WTC11 (cell line): ENCODE data around the gene OPTN. TPM values are rescaled to one million over a fixed set of nuclear protein-coding genes. Genes with fewer than 3 reads are reported as not detected.
A peak's percentile ranks its signal among the peaks of the same experiment; 100 is the strongest.

Source experiments
- ATAC-seq: fragments of 200-7000 bp; cut with Tn5 transposase; 2 replicates; pipeline ENCODE4 v1.10.0; 2021; ENCODE audit warnings: mild to moderate bottlenecking, moderate library complexity
- CTCF ChIA-PET: fragments of 300-600 bp; sonication (Branson Sonifier 250); formaldehyde crosslinking; loops from one replicate; lab custom pipeline; 2021; ENCODE audit warnings: antibody characterized with exemption; lab: Charles Lee
- POLR2A ChIA-PET: fragments of 350-600 bp; sonication (Branson Sonifier 250); formaldehyde crosslinking; loops from one replicate; lab custom pipeline; 2021; ENCODE audit warnings: antibody characterized with exemption; lab: Charles Lee
- DNase-seq: peaks from one replicate; pipeline ENCODE4 v3.0.0; 2021; ENCODE audit warnings: low spot score
- H3K27ac Mint-ChIP-seq: 2 replicates; pipeline ENCODE4 v1.8.0; 2021; ENCODE audit warnings: mixed read lengths
- H3K27me3 Mint-ChIP-seq: 2 replicates; pipeline ENCODE4 v1.8.0; 2021; ENCODE audit warnings: low read depth, mild to moderate bottlenecking, moderate library complexity, mixed read lengths
- H3K36me3 Mint-ChIP-seq: 2 replicates; pipeline ENCODE4 v1.8.0; 2021; ENCODE audit warnings: mixed read lengths
- H3K4me1 Mint-ChIP-seq: 2 replicates; pipeline ENCODE4 v1.8.0; 2022; ENCODE audit warnings: mixed read lengths
- H3K4me3 Mint-ChIP-seq: 2 replicates; pipeline ENCODE4 v1.8.0; 2021; ENCODE audit warnings: mild to moderate bottlenecking, moderate library complexity, mixed read lengths
- H3K9me3 Mint-ChIP-seq: 2 replicates; pipeline ENCODE4 v1.8.0; 2021; ENCODE audit warnings: mixed read lengths
- EMX1 ChIP-seq: fragments of 250-450 bp; sonication (Bioruptor Pico); IDR thresholded peaks from 2 replicates; pipeline ENCODE4 v1.8.0; 2021; ENCODE audit warnings: mild to moderate bottlenecking
- ETV6 ChIP-seq: sonication (generic); formaldehyde crosslinking; IDR thresholded peaks from 2 replicates; pipeline ENCODE4 v1.8.1; 2022; ENCODE audit warnings: mild to moderate bottlenecking, missing genetic modification reagents
- FOXK1 ChIP-seq: sonication (generic); formaldehyde crosslinking; IDR thresholded peaks from 2 replicates; pipeline ENCODE4 v1.8.0; 2022; ENCODE audit warnings: mild to moderate bottlenecking, moderate library complexity, missing genetic modification reagents
- FOXP1 ChIP-seq: sonication (generic); formaldehyde crosslinking; IDR thresholded peaks from 2 replicates; pipeline ENCODE4 v1.8.0; 2022; ENCODE audit warnings: missing genetic modification reagents, mild to moderate bottlenecking, moderate library complexity, borderline replicate concordance
- NR3C1 ChIP-seq: sonication (generic); formaldehyde crosslinking; conservative IDR thresholded peaks from 2 replicates; pipeline ENCODE4 v1.8.1; 2023; ENCODE audit warnings: low read depth, mild to moderate bottlenecking, missing genetic modification reagents
- OVOL2 ChIP-seq: fragments of 250-450 bp; sonication (Bioruptor Pico); IDR thresholded peaks from 2 replicates; pipeline ENCODE4 v1.9.0; 2021; ENCODE audit warnings: mild to moderate bottlenecking, borderline replicate concordance
- SOX15 ChIP-seq: fragments of 250-450 bp; sonication (Bioruptor Pico); IDR thresholded peaks from 2 replicates; pipeline ENCODE4 v1.9.0; 2021; ENCODE audit warnings: mild to moderate bottlenecking
- TCF7 ChIP-seq: sonication (generic); formaldehyde crosslinking; IDR thresholded peaks from 2 replicates; pipeline ENCODE4 v1.8.0; 2022; ENCODE audit warnings: mild to moderate bottlenecking, low read depth, missing genetic modification reagents, moderate library complexity
- TP53 ChIP-seq: sonication (generic); formaldehyde crosslinking; IDR thresholded peaks from 2 replicates; pipeline ENCODE4 v1.8.1; 2023; ENCODE audit warnings: mild to moderate bottlenecking, missing genetic modification reagents
- ZBTB21 ChIP-seq: sonication (generic); formaldehyde crosslinking; IDR thresholded peaks from 2 replicates; pipeline ENCODE4 v1.8.1; 2023; ENCODE audit warnings: mild to moderate bottlenecking, missing genetic modification reagents, borderline replicate concordance
- ZNF138 ChIP-seq: sonication (generic); formaldehyde crosslinking; conservative IDR thresholded peaks from 2 replicates; pipeline ENCODE4 v1.8.1; 2022; ENCODE audit warnings: mild to moderate bottlenecking, moderate library complexity, missing genetic modification reagents
- ZNF396 ChIP-seq: fragments of 250-450 bp; sonication (Bioruptor Pico); IDR thresholded peaks from 2 replicates; pipeline ENCODE4 v1.8.0; 2021; ENCODE audit warnings: mild to moderate bottlenecking, moderate library complexity, borderline replicate concordance
- ZNF416 ChIP-seq: fragments of 250-450 bp; sonication (Bioruptor Pico); IDR thresholded peaks from 2 replicates; pipeline ENCODE4 v1.9.0; 2021; ENCODE audit warnings: mild to moderate bottlenecking, inconsistent platforms
- total RNA-seq: library from RNA; stranded (reverse); gene quantifications from 3 replicates; pipeline ENCODE4 v1.2.3, GENCODE V29; 2021
- TF ChIP-seq, protein P1 (sequence below): sonication (generic); formaldehyde crosslinking; IDR thresholded peaks from 2 replicates; pipeline ENCODE4 v1.8.0; 2022; ENCODE audit warnings: mild to moderate bottlenecking, missing genetic modification reagents
- TF ChIP-seq, protein P2 (sequence below): sonication (generic); formaldehyde crosslinking; IDR thresholded peaks from 2 replicates; pipeline ENCODE4 v1.8.1; 2023; ENCODE audit warnings: mild to moderate bottlenecking, moderate library complexity, missing genetic modification reagents
- TF ChIP-seq, protein P3 (sequence below): sonication (generic); formaldehyde crosslinking; IDR thresholded peaks from 2 replicates; pipeline ENCODE4 v1.8.1; 2022; ENCODE audit warnings: missing genetic modification reagents, borderline replicate concordance
- TF ChIP-seq, protein P4 (sequence below): sonication (generic); formaldehyde crosslinking; IDR thresholded peaks from 2 replicates; pipeline ENCODE4 v1.8.0; 2022; ENCODE audit warnings: missing genetic modification reagents
- TF ChIP-seq, protein P5 (sequence below): fragments of 250-450 bp; sonication (Bioruptor Pico); IDR thresholded peaks from 2 replicates; pipeline ENCODE4 v1.8.0; 2021; ENCODE audit warnings: mild to moderate bottlenecking

Gene OPTN
- total RNA-seq, 1 experiment from 2014 or later = 44.3 TPM

DNA sequence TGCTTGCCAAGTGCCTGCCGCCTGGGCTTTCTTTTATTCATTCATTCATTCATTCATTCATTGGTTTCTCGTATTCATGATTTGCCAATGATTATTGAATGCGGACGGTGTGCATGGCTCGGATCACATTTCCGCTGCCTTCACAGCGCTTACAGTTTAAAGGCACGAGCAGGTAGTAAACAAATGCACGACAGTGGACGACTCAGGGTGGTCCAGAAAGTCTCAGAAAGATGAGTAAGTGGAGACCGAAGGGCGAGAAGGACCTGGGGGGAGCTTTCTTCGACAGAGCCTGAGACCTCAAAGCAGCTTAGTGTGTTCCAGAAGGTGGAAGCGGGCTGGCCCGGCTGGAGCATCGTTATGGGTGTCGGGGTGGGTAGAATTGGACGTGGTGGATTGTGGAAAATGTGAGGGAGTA lies 61.9 kb downstream of the OPTN start:
- ChIA-PET POLR2A (interaction anchor here (1.0 to 1.6 kb wide), 2 partner anchors 188 to 278 kb away, joined by 3 to 4 read pairs; no protein-coding TSS in a partner anchor), CTCF (interaction anchor here (0.6 to 2.3 kb wide), 21 partner anchors 10 to 425 kb away, joined by 3 to 16 read pairs (median 4); partner anchors contain the start of gene PRPF18)
- Mint-ChIP-seq H3K4me3 (peak overlapping the region; percentile 79), H3K4me1 (peaks cover 10% of the 10 kb centered on the region), H3K9me3 (no peaks in the 10 kb centered on the region), H3K36me3 (peaks cover 19% of the 10 kb centered on the region), H3K27me3 (no peaks in the 10 kb centered on the region; the same call in 1 of the 2 replicates), H3K27ac (peak overlapping the region; percentile 22)
- TF ChIP-seq TP53 (CRISPR knock-in tag) = no peak
- no peak for TF ChIP-seq ZNF396 (CRISPR knock-in tag)
- 0 out of 2 replicates have a peak, but pooled peaks have one; percentile 10 for TF ChIP-seq FOXP1
- no peak for TF ChIP-seq TCF7 (CRISPR knock-in tag)
- TF ChIP-seq, protein P1, sequence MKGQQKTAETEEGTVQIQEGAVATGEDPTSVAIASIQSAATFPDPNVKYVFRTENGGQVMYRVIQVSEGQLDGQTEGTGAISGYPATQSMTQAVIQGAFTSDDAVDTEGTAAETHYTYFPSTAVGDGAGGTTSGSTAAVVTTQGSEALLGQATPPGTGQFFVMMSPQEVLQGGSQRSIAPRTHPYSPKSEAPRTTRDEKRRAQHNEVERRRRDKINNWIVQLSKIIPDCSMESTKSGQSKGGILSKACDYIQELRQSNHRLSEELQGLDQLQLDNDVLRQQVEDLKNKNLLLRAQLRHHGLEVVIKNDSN (CRISPR knock-in tag) = no peak
- TF ChIP-seq, protein P2, sequence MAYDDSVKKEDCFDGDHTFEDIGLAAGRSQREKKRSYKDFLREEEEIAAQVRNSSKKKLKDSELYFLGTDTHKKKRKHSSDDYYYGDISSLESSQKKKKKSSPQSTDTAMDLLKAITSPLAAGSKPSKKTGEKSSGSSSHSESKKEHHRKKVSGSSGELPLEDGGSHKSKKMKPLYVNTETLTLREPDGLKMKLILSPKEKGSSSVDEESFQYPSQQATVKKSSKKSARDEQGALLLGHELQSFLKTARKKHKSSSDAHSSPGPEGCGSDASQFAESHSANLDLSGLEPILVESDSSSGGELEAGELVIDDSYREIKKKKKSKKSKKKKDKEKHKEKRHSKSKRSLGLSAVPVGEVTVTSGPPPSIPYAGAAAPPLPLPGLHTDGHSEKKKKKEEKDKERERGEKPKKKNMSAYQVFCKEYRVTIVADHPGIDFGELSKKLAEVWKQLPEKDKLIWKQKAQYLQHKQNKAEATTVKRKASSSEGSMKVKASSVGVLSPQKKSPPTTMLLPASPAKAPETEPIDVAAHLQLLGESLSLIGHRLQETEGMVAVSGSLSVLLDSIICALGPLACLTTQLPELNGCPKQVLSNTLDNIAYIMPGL (CRISPR knock-in tag) = no peak
- DNase-seq (no peak), ATAC-seq (no peak)

DNA sequence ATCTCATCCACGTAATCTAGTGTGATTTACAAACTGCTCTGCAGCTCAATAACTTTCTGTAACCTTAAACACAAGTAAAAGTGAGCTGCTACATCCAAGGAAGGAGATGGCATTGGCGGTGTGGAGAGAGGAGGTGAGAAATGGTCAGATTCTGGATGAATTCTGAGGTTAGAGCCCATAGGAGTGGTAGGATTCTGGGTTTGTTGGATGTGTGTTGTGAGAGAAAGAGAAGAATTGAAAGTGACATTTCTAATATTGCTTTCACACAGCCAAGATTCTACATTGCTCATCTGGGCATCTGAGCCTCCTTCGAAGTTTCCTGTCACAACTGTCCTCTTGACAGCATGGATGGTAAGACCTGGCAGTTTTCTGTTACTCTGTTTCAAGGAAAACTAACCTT lies 63.9 kb downstream of the OPTN start:
- H3K4me3 Mint-ChIP-seq = no peak overlapping the region
- no peaks in the 10 kb centered on the region for H3K9me3 Mint-ChIP-seq
- ATAC-seq (no peak), DNase-seq (no peak)
- H3K27ac Mint-ChIP-seq = no peak overlapping the region
- POLR2A ChIA-PET = no interaction called here
- CTCF ChIA-PET = no interaction called here
- TF ChIP-seq EMX1 (CRISPR knock-in tag) (no peak), FOXK1 (CRISPR knock-in tag) (no peak)
- H3K36me3 Mint-ChIP-seq = peaks cover 27% of the 10 kb centered on the region
- no peaks in the 10 kb centered on the region; the same call in 1 of the 2 replicates for H3K27me3 Mint-ChIP-seq
- peaks cover 10% of the 10 kb centered on the region for H3K4me1 Mint-ChIP-seq

DNA sequence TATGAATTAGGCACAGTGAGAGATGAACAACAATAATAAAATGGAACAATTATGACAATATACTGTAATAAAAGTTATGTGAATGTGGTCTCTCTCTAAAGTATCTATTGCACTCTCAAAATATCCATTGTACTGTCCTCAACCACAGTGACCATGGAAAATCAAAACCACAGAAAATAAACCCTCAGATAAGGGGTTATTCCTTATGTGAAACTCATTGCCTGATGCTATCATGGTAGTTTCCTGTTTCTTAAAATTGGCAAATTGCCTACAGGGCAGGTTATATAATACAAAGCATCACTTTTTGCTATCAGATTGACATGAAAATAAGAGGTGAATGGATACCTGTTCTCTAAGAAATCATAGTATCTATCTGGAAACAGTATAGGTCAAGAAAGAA lies 65.2 kb downstream of the OPTN start:
- TF ChIP-seq, protein P3, sequence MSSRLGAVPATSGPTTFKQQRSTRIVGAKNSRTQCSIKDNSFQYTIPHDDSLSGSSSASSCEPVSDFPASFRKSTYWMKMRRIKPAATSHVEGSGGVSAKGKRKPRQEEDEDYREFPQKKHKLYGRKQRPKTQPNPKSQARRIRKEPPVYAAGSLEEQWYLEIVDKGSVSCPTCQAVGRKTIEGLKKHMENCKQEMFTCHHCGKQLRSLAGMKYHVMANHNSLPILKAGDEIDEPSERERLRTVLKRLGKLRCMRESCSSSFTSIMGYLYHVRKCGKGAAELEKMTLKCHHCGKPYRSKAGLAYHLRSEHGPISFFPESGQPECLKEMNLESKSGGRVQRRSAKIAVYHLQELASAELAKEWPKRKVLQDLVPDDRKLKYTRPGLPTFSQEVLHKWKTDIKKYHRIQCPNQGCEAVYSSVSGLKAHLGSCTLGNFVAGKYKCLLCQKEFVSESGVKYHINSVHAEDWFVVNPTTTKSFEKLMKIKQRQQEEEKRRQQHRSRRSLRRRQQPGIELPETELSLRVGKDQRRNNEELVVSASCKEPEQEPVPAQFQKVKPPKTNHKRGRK (CRISPR knock-in tag) = no peak
- no peak for TF ChIP-seq ZNF138 (CRISPR knock-in tag)
- TF ChIP-seq ETV6 (CRISPR knock-in tag) = no peak
- TF ChIP-seq TP53 (CRISPR knock-in tag) = no peak
- no peak overlapping the region for H3K4me3 Mint-ChIP-seq
- no peak for DNase-seq
- H3K27me3 Mint-ChIP-seq = no peaks in the 10 kb centered on the region; the same call in 1 of the 2 replicates
- no peak overlapping the region for H3K27ac Mint-ChIP-seq
- peaks cover 32% of the 10 kb centered on the region for H3K36me3 Mint-ChIP-seq
- POLR2A ChIA-PET = no interaction called here
- CTCF ChIA-PET = no interaction called here
- no peaks in the 10 kb centered on the region for H3K9me3 Mint-ChIP-seq
- ATAC-seq = no peak
- H3K4me1 Mint-ChIP-seq = peaks cover 10% of the 10 kb centered on the region

DNA sequence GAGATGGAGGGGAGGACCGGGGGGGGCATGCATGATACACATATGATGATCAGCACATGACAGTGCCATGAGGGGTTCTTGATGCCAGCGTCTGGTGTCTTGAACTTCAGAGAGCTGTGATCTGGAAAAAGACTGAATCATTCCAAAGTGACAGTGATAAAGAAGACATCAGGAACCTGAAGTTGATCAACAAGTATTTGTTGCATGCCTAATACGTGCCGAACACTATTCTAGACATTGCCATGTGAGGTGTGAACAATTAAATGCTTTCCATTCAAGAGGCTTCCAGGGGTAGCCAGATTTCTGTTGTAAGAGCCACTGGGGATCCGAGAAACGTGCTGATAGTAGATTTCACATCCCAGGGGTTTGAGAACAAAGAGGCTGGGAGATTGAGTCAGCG lies 67.6 kb downstream of the OPTN start:
- ATAC-seq (no peak), DNase-seq (no peak)
- H3K9me3 Mint-ChIP-seq = no peaks in the 10 kb centered on the region
- peaks cover 50% of the 10 kb centered on the region for H3K36me3 Mint-ChIP-seq
- peak overlapping the region; percentile 38 for H3K27ac Mint-ChIP-seq
- ChIA-PET CTCF (interaction anchor here (0.6 to 2.3 kb wide), 3 partner anchors 118 to 272 kb away, joined by 3 to 5 read pairs (median 4); no protein-coding TSS in a partner anchor), POLR2A (no interaction called here)
- H3K4me1 Mint-ChIP-seq = peaks cover under 1% of the 10 kb centered on the region; the same call in 1 of the 2 replicates
- no peaks in the 10 kb centered on the region; the same call in 1 of the 2 replicates for H3K27me3 Mint-ChIP-seq
- H3K4me3 Mint-ChIP-seq = no peak overlapping the region
- no peak for TF ChIP-seq ZNF416
- no peak for TF ChIP-seq ZBTB21 (CRISPR knock-in tag)
- no peak for TF ChIP-seq NR3C1 (CRISPR knock-in tag)
- no peak for TF ChIP-seq SOX15 (CRISPR knock-in tag)
- TF ChIP-seq, protein P4, sequence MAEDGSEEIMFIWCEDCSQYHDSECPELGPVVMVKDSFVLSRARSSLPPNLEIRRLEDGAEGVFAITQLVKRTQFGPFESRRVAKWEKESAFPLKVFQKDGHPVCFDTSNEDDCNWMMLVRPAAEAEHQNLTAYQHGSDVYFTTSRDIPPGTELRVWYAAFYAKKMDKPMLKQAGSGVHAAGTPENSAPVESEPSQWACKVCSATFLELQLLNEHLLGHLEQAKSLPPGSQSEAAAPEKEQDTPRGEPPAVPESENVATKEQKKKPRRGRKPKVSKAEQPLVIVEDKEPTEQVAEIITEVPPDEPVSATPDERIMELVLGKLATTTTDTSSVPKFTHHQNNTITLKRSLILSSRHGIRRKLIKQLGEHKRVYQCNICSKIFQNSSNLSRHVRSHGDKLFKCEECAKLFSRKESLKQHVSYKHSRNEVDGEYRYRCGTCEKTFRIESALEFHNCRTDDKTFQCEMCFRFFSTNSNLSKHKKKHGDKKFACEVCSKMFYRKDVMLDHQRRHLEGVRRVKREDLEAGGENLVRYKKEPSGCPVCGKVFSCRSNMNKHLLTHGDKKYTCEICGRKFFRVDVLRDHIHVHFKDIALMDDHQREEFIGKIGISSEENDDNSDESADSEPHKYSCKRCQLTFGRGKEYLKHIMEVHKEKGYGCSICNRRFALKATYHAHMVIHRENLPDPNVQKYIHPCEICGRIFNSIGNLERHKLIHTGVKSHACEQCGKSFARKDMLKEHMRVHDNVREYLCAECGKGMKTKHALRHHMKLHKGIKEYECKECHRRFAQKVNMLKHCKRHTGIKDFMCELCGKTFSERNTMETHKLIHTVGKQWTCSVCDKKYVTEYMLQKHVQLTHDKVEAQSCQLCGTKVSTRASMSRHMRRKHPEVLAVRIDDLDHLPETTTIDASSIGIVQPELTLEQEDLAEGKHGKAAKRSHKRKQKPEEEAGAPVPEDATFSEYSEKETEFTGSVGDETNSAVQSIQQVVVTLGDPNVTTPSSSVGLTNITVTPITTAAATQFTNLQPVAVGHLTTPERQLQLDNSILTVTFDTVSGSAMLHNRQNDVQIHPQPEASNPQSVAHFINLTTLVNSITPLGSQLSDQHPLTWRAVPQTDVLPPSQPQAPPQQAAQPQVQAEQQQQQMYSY = no peak
- TF ChIP-seq, protein P5, sequence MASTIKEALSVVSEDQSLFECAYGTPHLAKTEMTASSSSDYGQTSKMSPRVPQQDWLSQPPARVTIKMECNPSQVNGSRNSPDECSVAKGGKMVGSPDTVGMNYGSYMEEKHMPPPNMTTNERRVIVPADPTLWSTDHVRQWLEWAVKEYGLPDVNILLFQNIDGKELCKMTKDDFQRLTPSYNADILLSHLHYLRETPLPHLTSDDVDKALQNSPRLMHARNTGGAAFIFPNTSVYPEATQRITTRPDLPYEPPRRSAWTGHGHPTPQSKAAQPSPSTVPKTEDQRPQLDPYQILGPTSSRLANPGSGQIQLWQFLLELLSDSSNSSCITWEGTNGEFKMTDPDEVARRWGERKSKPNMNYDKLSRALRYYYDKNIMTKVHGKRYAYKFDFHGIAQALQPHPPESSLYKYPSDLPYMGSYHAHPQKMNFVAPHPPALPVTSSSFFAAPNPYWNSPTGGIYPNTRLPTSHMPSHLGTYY = no peak
- TF ChIP-seq TP53 (CRISPR knock-in tag) = no peak
- no peak for TF ChIP-seq OVOL2 (CRISPR knock-in tag)
